Measurements from ENCODE around the gene RSPH10B2. TPM values are rescaled to one million over a fixed set of nuclear protein-coding genes. Genes with fewer than 3 reads are reported as not detected.
"Not testable (repeated sequence)": the region's sequence is repeated elsewhere in the genome, so short reads cannot be mapped to it uniquely, and the experiment has no call there.

Gene RSPH10B2
- total RNA-seq, 1 experiment from 2014 or later, result 0.45 TPM

- no peak for DNase-seq
- Mint-ChIP-seq H3K36me3 (ENCODE audit: insufficient read depth, unreplicated experiment) (peaks cover 31% of the 10 kb centered on the region), H3K9me3 (ENCODE audit: unreplicated experiment) (no peaks in the 10 kb centered on the region), H3K4me1 (ENCODE audit: low read depth, unreplicated experiment) (no peaks in the 10 kb centered on the region), H3K27ac (ENCODE audit: unreplicated experiment) (no peak overlapping the region), H3K27me3 (ENCODE audit: insufficient read depth, unreplicated experiment) (no peaks in the 10 kb centered on the region), H3K4me3 (ENCODE audit: unreplicated experiment) (no peak overlapping the region)
- Histone ChIP-seq H3K4me3 (ENCODE audit: low read depth, low read length) (no peak overlapping the region), H3K4me1 (0 out of 2 replicates have a peak, but pooled peaks cover 3% of the 10 kb centered on the region), H3K36me3 (ENCODE audit: control insufficient read depth, insufficient read depth, low read length) (no peaks in the 10 kb centered on the region), H3K9me3 (peaks cover 3% of the 10 kb centered on the region; the same call in 1 of the 2 replicates), H3K27me3 (replicated peaks; ENCODE audit: control insufficient read depth, insufficient read depth, low read length) (no peaks in the 10 kb centered on the region)
- POLR2A ChIA-PET, result no interaction called here
- no TSS peak for BruUV-seq (replicated peaks)
- intact Hi-C loops (cut with micrococcal nuclease; ENCODE audit: unreplicated experiment), result no loop called here
- CTCF ChIA-PET, result no interaction called here
- TF ChIP-seq CTCF (IDR thresholded peaks at IDR 0.05; ENCODE audit: insufficient read depth in 1 of 2, low read depth in 1 of 2, low read length in 1 of 2, severe bottlenecking in 1 of 2, unreplicated experiment in 1 of 2), result no peak
These were observed 26.2 kb upstream of the RSPH10B2 start for GRCh38 chr7:6727663-6728062.

GRCh38 chr7:6728893-6729491, 24.9 kb upstream of the RSPH10B2 start:
- POLR2A ChIA-PET; H3K4me1 ChIP-seq; H3K4me1 Mint-ChIP-seq (ENCODE audit: low read depth, unreplicated experiment); H3K27me3 ChIP-seq (replicated peaks; ENCODE audit: control insufficient read depth, insufficient read depth, low read length); CTCF ChIA-PET; H3K4me3 ChIP-seq (ENCODE audit: low read depth, low read length); H3K36me3 ChIP-seq (ENCODE audit: control insufficient read depth, insufficient read depth, low read length); H3K27me3 Mint-ChIP-seq (ENCODE audit: insufficient read depth, unreplicated experiment); H3K9me3 Mint-ChIP-seq (ENCODE audit: unreplicated experiment); H3K9me3 ChIP-seq; DNase-seq: not testable (repeated sequence)
- intact Hi-C loops (cut with micrococcal nuclease; ENCODE audit: unreplicated experiment), result loop anchor here (1.0 kb wide), 1 partner anchor 22 kb away; no protein-coding TSS in a partner anchor
- H3K4me3 Mint-ChIP-seq (ENCODE audit: unreplicated experiment), result peak overlapping the region; percentile 98
- BruUV-seq (replicated peaks), result TSS peak; percentile 72
- peaks cover 43% of the 10 kb centered on the region for H3K36me3 Mint-ChIP-seq (ENCODE audit: insufficient read depth, unreplicated experiment)
- peak overlapping the region; percentile 84 for H3K27ac Mint-ChIP-seq (ENCODE audit: unreplicated experiment)

- BruUV-seq (replicated peaks), result no TSS peak
- CTCF ChIA-PET, result no interaction called here
- POLR2A ChIA-PET, result no interaction called here
These were observed 24.2 kb upstream of the RSPH10B2 start for GRCh38 chr7:6729492-6730342.

More at GRCh38 chr7:6729492-6730342, 24.2 kb upstream of the RSPH10B2 start:
- H3K4me3 Mint-ChIP-seq (ENCODE audit: unreplicated experiment), result peak overlapping the region; percentile 98
- peaks cover 50% of the 10 kb centered on the region for H3K36me3 Mint-ChIP-seq (ENCODE audit: insufficient read depth, unreplicated experiment)
- H3K9me3 Mint-ChIP-seq (ENCODE audit: unreplicated experiment), result no peaks in the 10 kb centered on the region
- peaks cover 3% of the 10 kb centered on the region; the same call in 1 of the 2 replicates for H3K9me3 ChIP-seq
- H3K4me3 ChIP-seq (ENCODE audit: low read depth, low read length), result peak overlapping the region; percentile 65
- H3K4me1 ChIP-seq, result 0 out of 2 replicates have a peak, but pooled peaks cover 3% of the 10 kb centered on the region
- no peaks in the 10 kb centered on the region for H3K4me1 Mint-ChIP-seq (ENCODE audit: low read depth, unreplicated experiment)
- no peaks in the 10 kb centered on the region for H3K27me3 Mint-ChIP-seq (ENCODE audit: insufficient read depth, unreplicated experiment)
- DNase-seq, result peak; percentile 91 to 93
- H3K27me3 ChIP-seq (replicated peaks; ENCODE audit: control insufficient read depth, insufficient read depth, low read length), result no peaks in the 10 kb centered on the region
- TF ChIP-seq CTCF (IDR thresholded peaks at IDR 0.05; ENCODE audit: insufficient read depth in 1 of 2, low read depth in 1 of 2, low read length in 1 of 2, severe bottlenecking in 1 of 2, unreplicated experiment in 1 of 2), result no peak
- intact Hi-C loops (cut with micrococcal nuclease; ENCODE audit: unreplicated experiment), result loop anchor here (1.0 kb wide), 1 partner anchor 22 kb away; no protein-coding TSS in a partner anchor
- no peaks in the 10 kb centered on the region for H3K36me3 ChIP-seq (ENCODE audit: control insufficient read depth, insufficient read depth, low read length)
- H3K27ac Mint-ChIP-seq (ENCODE audit: unreplicated experiment), result peak overlapping the region; percentile 84

Measured in Caco-2 (cell line).